ENCODE measurements around the gene ENTPD7.
A peak's percentile ranks its signal among the peaks of the same experiment; 100 is the strongest.
"Not testable (repeated sequence)": the region's sequence is repeated elsewhere in the genome, so short reads cannot be mapped to it uniquely, and the experiment has no call there.

Gene ENTPD7

GRCh38 chr10:99623919-99624318 lies 35.4 kb upstream of the ENTPD7 start:
- peak overlapping the region; percentile 41 to 68 (median 49) for H3K4me3 Mint-ChIP-seq
- H3K27me3 Mint-ChIP-seq (ENCODE audit: low read depth), result no peaks in the 10 kb centered on the region
- peak overlapping the region in 1 of 3 experiments; percentile 54 for H3K27ac Mint-ChIP-seq
- H3K4me1 Mint-ChIP-seq, result peaks cover 11% of the 10 kb centered on the region
- H3K9me3 Mint-ChIP-seq, result no peaks in the 10 kb centered on the region
- no peak for TF ChIP-seq CTCF (IDR thresholded peaks at IDR 0.05; ENCODE audit: unreplicated experiment in 3 of 3)
- no peaks in the 10 kb centered on the region for H3K36me3 Mint-ChIP-seq (ENCODE audit: low read depth)

- not testable (repeated sequence) for H3K27me3 Mint-ChIP-seq (ENCODE audit: low read depth); H3K36me3 Mint-ChIP-seq (ENCODE audit: low read depth); H3K27ac Mint-ChIP-seq; H3K4me1 Mint-ChIP-seq; H3K9me3 Mint-ChIP-seq
- H3K4me3 Mint-ChIP-seq, result peak overlapping the region in 2 of 3 experiments; percentile 27 to 33
These were observed 34.2 kb upstream of the ENTPD7 start for GRCh38 chr10:99625124-99625523.

GRCh38 chr10:99628923-99629624 lies 30.2 kb upstream of the ENTPD7 start:
- TF ChIP-seq CTCF (IDR thresholded peaks at IDR 0.05; ENCODE audit: unreplicated experiment in 3 of 3), result no peak
- H3K27me3 Mint-ChIP-seq (ENCODE audit: low read depth), result peaks cover 6% of the 10 kb centered on the region
- no peak overlapping the region for H3K27ac Mint-ChIP-seq
- H3K9me3 Mint-ChIP-seq, result no peaks in the 10 kb centered on the region
- no peak overlapping the region for H3K4me3 Mint-ChIP-seq
- H3K36me3 Mint-ChIP-seq (ENCODE audit: low read depth), result no peaks in the 10 kb centered on the region
- H3K4me1 Mint-ChIP-seq, result no peaks in the 10 kb centered on the region

- Mint-ChIP-seq H3K9me3 (no peaks in the 10 kb centered on the region), H3K4me1 (no peaks in the 10 kb centered on the region), H3K4me3 (no peak overlapping the region), H3K27ac (no peak overlapping the region), H3K36me3 (ENCODE audit: low read depth) (no peaks in the 10 kb centered on the region), H3K27me3 (ENCODE audit: low read depth) (peaks cover 7% of the 10 kb centered on the region)
- TF ChIP-seq CTCF (IDR thresholded peaks at IDR 0.05; ENCODE audit: unreplicated experiment in 3 of 3), result no peak
These were observed 29.7 kb upstream of the ENTPD7 start for GRCh38 chr10:99629625-99629978.

- Mint-ChIP-seq H3K4me1 (no peaks in the 10 kb centered on the region), H3K4me3 (no peak overlapping the region), H3K9me3 (no peaks in the 10 kb centered on the region), H3K36me3 (ENCODE audit: low read depth) (no peaks in the 10 kb centered on the region), H3K27ac (no peak overlapping the region), H3K27me3 (ENCODE audit: low read depth) (peaks cover 13% of the 10 kb centered on the region)
- peak in 1 of 3 experiments; percentile 12 for TF ChIP-seq CTCF (IDR thresholded peaks at IDR 0.05; ENCODE audit: unreplicated experiment in 3 of 3)
These were observed 28.9 kb upstream of the ENTPD7 start for GRCh38 chr10:99630433-99630832.

- no peaks in the 10 kb centered on the region for H3K4me1 Mint-ChIP-seq
- TF ChIP-seq CTCF (IDR thresholded peaks at IDR 0.05; ENCODE audit: unreplicated experiment in 3 of 3), result no peak
- H3K9me3 Mint-ChIP-seq, result no peaks in the 10 kb centered on the region
- H3K4me3 Mint-ChIP-seq, result no peak overlapping the region
- peaks cover 13% of the 10 kb centered on the region for H3K27me3 Mint-ChIP-seq (ENCODE audit: low read depth)
- no peaks in the 10 kb centered on the region for H3K36me3 Mint-ChIP-seq (ENCODE audit: low read depth)
- no peak overlapping the region for H3K27ac Mint-ChIP-seq
These were observed 28.3 kb upstream of the ENTPD7 start for GRCh38 chr10:99630991-99631390.

Data from nephron (organoid).